H9 (cell line): ENCODE results near the gene LRRK1. TPM values are rescaled to one million over a fixed set of nuclear protein-coding genes. Genes with fewer than 3 reads are reported as not detected.

ENCODE experiments used
- DNase-seq: peaks from one replicate; pipeline ENCODE4 v3.0.0-alpha.2; 2017
- H2AFZ ChIP-seq: one replicate; pipeline ENCODE4 v1.6.1; 2013; ENCODE audit warnings: mild to moderate bottlenecking, low read length, control low read depth, moderate library complexity
- H2AK5ac ChIP-seq: 2 replicates; pipeline ENCODE4 v1.6.1; 2013; ENCODE audit warnings: low read length, control low read depth, mixed read lengths; ENCODE audit not compliant: insufficient read length
- H2BK120ac ChIP-seq: one replicate; pipeline ENCODE4 v1.6.1; 2013; ENCODE audit warnings: low read depth, mild to moderate bottlenecking, low read length, control low read depth, inconsistent platforms; ENCODE audit not compliant: poor library complexity, severe bottlenecking
- H2BK12ac ChIP-seq: 2 replicates; pipeline ENCODE4 v1.6.1; 2013; ENCODE audit warnings: low read length, control low read depth, mixed read lengths, low read depth; ENCODE audit not compliant: insufficient read length
- H2BK15ac ChIP-seq: 2 replicates; pipeline ENCODE4 v1.6.1; 2013; ENCODE audit warnings: low read depth, low read length, control low read depth
- H2BK20ac ChIP-seq: one replicate; pipeline ENCODE4 v1.6.1; 2013; ENCODE audit warnings: low read depth, mild to moderate bottlenecking, low read length, control low read depth, inconsistent platforms; ENCODE audit not compliant: poor library complexity, severe bottlenecking
- H2BK5ac ChIP-seq: 2 replicates; pipeline ENCODE4 v1.6.1; 2013; ENCODE audit warnings: low read length, control low read depth, mixed read lengths; ENCODE audit not compliant: insufficient read length
- H3K14ac ChIP-seq: 2 replicates; pipeline ENCODE4 v1.6.1; 2013; ENCODE audit warnings: low read length, control low read depth; ENCODE audit not compliant: insufficient read depth
- H3K18ac ChIP-seq: 2 replicates; pipeline ENCODE4 v1.6.1; 2013; ENCODE audit warnings: low read depth, mild to moderate bottlenecking, mixed read lengths, low read length, control low read depth; ENCODE audit not compliant: insufficient read length
- H3K23ac ChIP-seq: 2 replicates; pipeline ENCODE4 v1.6.1; 2013; ENCODE audit warnings: low read length, control low read depth, mixed read lengths, low read depth; ENCODE audit not compliant: insufficient read length
- H3K23me2 ChIP-seq: 2 replicates; pipeline ENCODE4 v1.6.1; 2013; ENCODE audit warnings: low read depth, mild to moderate bottlenecking, mixed read lengths, low read length, control low read depth; ENCODE audit not compliant: insufficient read length, poor library complexity, severe bottlenecking
- H3K27ac ChIP-seq: 2 replicates; pipeline ENCODE4 v1.5.1; 2013; ENCODE audit warnings: low read length, control low read depth, mixed read lengths, low read depth; ENCODE audit not compliant: insufficient read length
- H3K27me3 ChIP-seq: 2 replicates; pipeline ENCODE4 v1.6.1; 2013; ENCODE audit warnings: low read length, control low read depth, inconsistent platforms; ENCODE audit not compliant: insufficient read depth
- H3K4ac ChIP-seq: 2 replicates; pipeline ENCODE4 v1.6.1; 2013; ENCODE audit warnings: low read depth, mild to moderate bottlenecking, control low read depth, inconsistent platforms, low read length, moderate library complexity
- H3K4me1 ChIP-seq: 2 replicates; pipeline ENCODE4 v1.6.1; 2013; ENCODE audit warnings: low read length, control low read depth, inconsistent platforms; ENCODE audit not compliant: insufficient read depth
- H3K4me2 ChIP-seq: 2 replicates; pipeline ENCODE4 v1.6.1; 2013; ENCODE audit warnings: low read length, control low read depth, mixed read lengths; ENCODE audit not compliant: insufficient read length, insufficient read depth
- H3K56ac ChIP-seq: 2 replicates; pipeline ENCODE4 v1.6.1; 2013; ENCODE audit warnings: low read depth, mild to moderate bottlenecking, mixed read lengths, low read length, control low read depth; ENCODE audit not compliant: insufficient read length
- H3K79me1 ChIP-seq: 2 replicates; pipeline ENCODE4 v1.6.1; 2013; ENCODE audit warnings: low read depth, mild to moderate bottlenecking, moderate library complexity, low read length, control low read depth, inconsistent platforms; ENCODE audit not compliant: insufficient read depth, poor library complexity, severe bottlenecking
- H3K79me2 ChIP-seq: 2 replicates; pipeline ENCODE4 v1.6.1; 2013; ENCODE audit warnings: low read length, control low read depth, inconsistent platforms; ENCODE audit not compliant: insufficient read depth
- H3K9ac ChIP-seq: 2 replicates; pipeline ENCODE4 v1.6.1; 2013; ENCODE audit warnings: low read length, control low read depth, mixed read lengths; ENCODE audit not compliant: insufficient read length; ENCODE audit errors: extremely low read depth
- H3K9me3 ChIP-seq: one replicate; pipeline ENCODE4 v1.6.1; 2013; ENCODE audit warnings: low read depth, low read length, inconsistent platforms; ENCODE audit not compliant: control insufficient read depth
- H3T11ph ChIP-seq: one replicate; pipeline ENCODE4 v1.6.1; 2013; ENCODE audit warnings: mild to moderate bottlenecking, low read length, control low read depth, inconsistent platforms
- H4K20me1 ChIP-seq: one replicate; pipeline ENCODE4 v1.6.1; 2013; ENCODE audit not compliant: control insufficient read depth, insufficient read length, insufficient read depth
- H4K5ac ChIP-seq: 2 replicates; pipeline ENCODE4 v1.6.1; 2013; ENCODE audit warnings: low read depth, mild to moderate bottlenecking, mixed read lengths, low read length, control low read depth; ENCODE audit not compliant: insufficient read length
- H4K8ac ChIP-seq: replicated peaks from 2 replicates; pipeline ENCODE4 v1.6.1; 2013; ENCODE audit warnings: low read length, control low read depth, mixed read lengths, low read depth; ENCODE audit not compliant: insufficient read length
- H4K91ac ChIP-seq: 2 replicates; pipeline ENCODE4 v1.6.1; 2013; ENCODE audit warnings: low read depth, mild to moderate bottlenecking, moderate library complexity, mixed read lengths, low read length, control low read depth; ENCODE audit not compliant: insufficient read length
- H3K27ac Mint-ChIP-seq, 3 experiments: 2 replicates in 2 of 3; 3 replicates in 1 of 3; pipeline ENCODE4 v1.8.0; 2020 to 2021; ENCODE audit warnings: mixed read lengths in 3 of 3, mild to moderate bottlenecking in 1 of 3, moderate library complexity in 1 of 3
- H3K27me3 Mint-ChIP-seq: 2 replicates; pipeline ENCODE4 v1.8.0; 2021; ENCODE audit warnings: low read depth, mild to moderate bottlenecking, moderate library complexity, mixed read lengths
- H3K36me3 Mint-ChIP-seq, 3 experiments: 2 replicates in 2 of 3; 3 replicates in 1 of 3; pipeline ENCODE4 v1.8.0; 2020 to 2021; ENCODE audit warnings: low read depth in 3 of 3, mixed read lengths in 3 of 3; ENCODE audit not compliant: insufficient read depth in 1 of 3
- H3K4me1 Mint-ChIP-seq, 2 experiments: 2 replicates each; pipeline ENCODE4 v1.8.0; 2020; ENCODE audit warnings: mixed read lengths in 2 of 2
- H3K4me3 Mint-ChIP-seq, 2 experiments: 2 replicates in 1 of 2; 3 replicates in 1 of 2; pipeline ENCODE4 v1.8.0; 2020 to 2021; ENCODE audit warnings: mild to moderate bottlenecking in 2 of 2, mixed read lengths in 2 of 2, moderate library complexity in 1 of 2
- H3K9me3 Mint-ChIP-seq, 2 experiments: 2 replicates in 1 of 2; 3 replicates in 1 of 2; pipeline ENCODE4 v1.8.0; 2020; ENCODE audit warnings: mild to moderate bottlenecking in 2 of 2, mixed read lengths in 2 of 2, moderate library complexity in 1 of 2
- CTCF ChIP-seq: fragments of 200-600 bp; sonication (generic); conservative IDR thresholded peaks from 3 replicates; pipeline ENCODE4 v1.8.0; 2021; ENCODE audit warnings: antibody characterized with exemption, mild to moderate bottlenecking
- WGBS: extraction: QIAGEN DNeasy Blood & Tissue Kit; methylation state at CpG from one replicate; pipeline ENCODE4 v1.1.7; 2013; ENCODE audit warnings: missing lambda C conversion rate, low lambda C conversion rate, mixed read lengths; ENCODE audit not compliant: insufficient read length; ENCODE audit errors: extremely low coverage; 5-methylcytosine and 5-hydroxymethylcytosine counted together
- total RNA-seq: library from RNA; stranded (reverse); gene quantifications from 2 replicates; pipeline ENCODE4 v1.2.1, GENCODE V29; 2021

The LRRK1 gene
- total RNA-seq, 1 experiment from 2014 or later: 4.0 TPM

- H3K4me1 ChIP-seq: peaks cover 2% of the 10 kb centered on the region; the same call in 1 of the 2 replicates
- no peaks in the 10 kb centered on the region for H3K27me3 ChIP-seq
- H3K4me2 ChIP-seq: no peak overlapping the region
- no peak overlapping the region for H2BK12ac ChIP-seq
- no peak overlapping the region for H4K5ac ChIP-seq
- Mint-ChIP-seq H3K9me3 (no peaks in the 10 kb centered on the region), H3K4me1 (peaks cover 6 to 13% of the 10 kb centered on the region in 2 experiments), H3K36me3 (no peaks in the 10 kb centered on the region; a peak in 1 of 7 replicates), H3K27me3 (peaks cover 7% of the 10 kb centered on the region), H3K27ac (no peak overlapping the region; a peak in 2 of 7 replicates), H3K4me3 (no peak overlapping the region)
- no peaks in the 10 kb centered on the region for H3K79me1 ChIP-seq
- H2BK120ac ChIP-seq: no peak overlapping the region
- no peak overlapping the region for H3K9ac ChIP-seq
- H3K56ac ChIP-seq: no peak overlapping the region
- no peak overlapping the region for H3K23ac ChIP-seq
- no peaks in the 10 kb centered on the region for H3K9me3 ChIP-seq
- no peak overlapping the region for H2BK15ac ChIP-seq
- H2AK5ac ChIP-seq: no peak overlapping the region
- DNase-seq: no peak
- no peak overlapping the region for H3T11ph ChIP-seq
- H2AFZ ChIP-seq: no peak overlapping the region
- no peaks in the 10 kb centered on the region for H3K23me2 ChIP-seq
- H3K14ac ChIP-seq: no peak overlapping the region
- no peak overlapping the region for H2BK20ac ChIP-seq
- no peak overlapping the region for H3K18ac ChIP-seq
- no peaks in the 10 kb centered on the region for H4K20me1 ChIP-seq
- H4K8ac ChIP-seq: no peak overlapping the region
- no CpG with 5 or more reads among the region's 6 CpGs for WGBS
- H2BK5ac ChIP-seq: no peak overlapping the region
- no peak overlapping the region for H4K91ac ChIP-seq
- no peaks in the 10 kb centered on the region for H3K79me2 ChIP-seq
- no peak overlapping the region for H3K27ac ChIP-seq
- H3K4ac ChIP-seq: no peak overlapping the region
- no peak for TF ChIP-seq CTCF
Measured at GRCh38 chr15:101025501-101025885, 106.3 kb downstream of the LRRK1 start.
